Fibroblast of lung (primary cell): ENCODE results near the gene GPR107. TPM values are rescaled to one million over a fixed set of nuclear protein-coding genes. Genes with fewer than 3 reads are reported as not detected.

Source experiments
- DNase-seq, 2 donors: peaks; one replicate each; pipeline versions ENCODE4 v3.0.0 to v3.0.0-alpha.2; 2010; ENCODE audit warnings: low read depth in 2 of 2
- H2AFZ ChIP-seq: 2 replicates; pipeline ENCODE4 v1.5.1; 2012; ENCODE audit warnings: low read length, control low read depth, inconsistent platforms
- H3K27ac ChIP-seq: 2 replicates; pipeline ENCODE4 v1.5.1; 2011; ENCODE audit warnings: low read length, control low read depth; ENCODE audit not compliant: insufficient read depth
- H3K27me3 ChIP-seq: 2 replicates; pipeline ENCODE4 v1.5.1; 2011; ENCODE audit warnings: mild to moderate bottlenecking, low read length; ENCODE audit not compliant: control insufficient read depth, insufficient read depth
- H3K36me3 ChIP-seq: 2 replicates; pipeline ENCODE4 v1.5.1; 2011; ENCODE audit warnings: low read length; ENCODE audit not compliant: control insufficient read depth, insufficient read depth
- H3K4me1 ChIP-seq: 2 replicates; pipeline ENCODE4 v1.5.1; 2011; ENCODE audit warnings: low read length; ENCODE audit not compliant: control insufficient read depth, insufficient read depth; ENCODE audit errors: extremely low read depth
- H3K4me2 ChIP-seq: 2 replicates; pipeline ENCODE4 v1.5.1; 2011; ENCODE audit warnings: low read length, control low read depth; ENCODE audit not compliant: insufficient read depth; ENCODE audit errors: extremely low read depth
- H3K4me3 ChIP-seq, 4 experiments: fragments of 200-600 bp in 1 of 4; sonication (generic) in 1 of 4; replicated peaks in 1 of 4; 2 replicates each; pipeline ENCODE4 v1.5.1; 2011 to 2016; ENCODE audit warnings: low read length in 4 of 4, low read depth in 3 of 4, mild to moderate bottlenecking in 3 of 4, control low read depth in 2 of 4, inconsistent platforms in 1 of 4, mixed read lengths in 1 of 4; ENCODE audit not compliant: insufficient read depth in 1 of 4; ENCODE audit errors: control extremely low read depth in 1 of 4
- H3K79me2 ChIP-seq: 2 replicates; pipeline ENCODE4 v1.5.1; 2012; ENCODE audit warnings: mild to moderate bottlenecking, low read length, inconsistent platforms; ENCODE audit not compliant: control insufficient read depth, insufficient read depth
- H3K9ac ChIP-seq: 2 replicates; pipeline ENCODE4 v1.5.1; 2011; ENCODE audit warnings: mild to moderate bottlenecking, low read length, control low read depth; ENCODE audit not compliant: insufficient read depth
- H3K9me3 ChIP-seq: 2 replicates; pipeline ENCODE4 v1.5.1; 2012; ENCODE audit warnings: low read depth, low read length; ENCODE audit not compliant: control insufficient read depth, insufficient read depth
- H4K20me1 ChIP-seq: 2 replicates; pipeline ENCODE4 v1.5.1; 2011; ENCODE audit warnings: low read length; ENCODE audit not compliant: control insufficient read depth, insufficient read depth; ENCODE audit errors: extremely low read depth
- CTCF ChIP-seq, 2 donors: IDR thresholded peaks in 1 of 2; conservative IDR thresholded peaks in 1 of 2; 1 replicate in 1 of 2; 2 replicates in 1 of 2; pipeline ENCODE4 v1.5.1; 2011 to 2012; ENCODE audit warnings: low read length in 2 of 2, control low read depth in 1 of 2, inconsistent platforms in 1 of 2, low read depth in 1 of 2, mild to moderate bottlenecking in 1 of 2
- EZH2 ChIP-seq: IDR thresholded peaks from 2 replicates; pipeline ENCODE4 v1.5.1; 2012; ENCODE audit warnings: low read length, control low read depth, mild to moderate bottlenecking; ENCODE audit errors: missing control alignments
- polyA plus RNA-seq, 2 donors: library from polyadenylated mRNA; depleted of rRNA in 1 of 2; stranded (reverse) in 1 of 2; unstranded in 1 of 2; fragments of >200 nt; gene quantifications; 2 replicates each; pipeline ENCODE4 v1.2.1, GENCODE V29; 2011 to 2012; ENCODE audit warnings: missing spikeins in 1 of 2
- total RNA-seq: library from RNA; depleted of rRNA; stranded (reverse); fragments of >200 nt; gene quantifications from 2 replicates; pipeline ENCODE4 v1.2.1, GENCODE V29; 2014

GPR107 gene
- total and polyA plus RNA-seq, 2 donors (not counting 1 experiment from before 2014, with no cell fraction given), result 27.6 to 43.5 TPM

GRCh38 chr9:130062750-130063149 lies 9.0 kb downstream of the GPR107 start:
- Histone ChIP-seq H3K4me2 (no peak overlapping the region), H4K20me1 (no peaks in the 10 kb centered on the region), H2AFZ (no peak overlapping the region), H3K79me2 (peaks cover 51% of the 10 kb centered on the region), H3K9me3 (no peaks in the 10 kb centered on the region), H3K4me1 (no peaks in the 10 kb centered on the region), H3K27me3 (no peaks in the 10 kb centered on the region), H3K27ac (no peak overlapping the region), H3K4me3 (no peak overlapping the region), H3K36me3 (no peaks in the 10 kb centered on the region), H3K9ac (no peak overlapping the region)
- no peak for DNase-seq
- TF ChIP-seq CTCF (conservative IDR thresholded peaks at IDR 0.05 in 1 of 2, IDR thresholded peaks at IDR 0.05 in 1 of 2; ENCODE audit: low read depth in 1 of 2, low read length in 2 of 2) (no peak), EZH2 (no peak)

GRCh38 chr9:130064621-130065020 lies 10.9 kb downstream of the GPR107 start:
- Histone ChIP-seq H4K20me1 (no peaks in the 10 kb centered on the region), H3K9ac (no peak overlapping the region)

GRCh38 chr9:130069048-130069447 lies 15.3 kb downstream of the GPR107 start:
- no peaks in the 10 kb centered on the region for H3K36me3 ChIP-seq
- no peak overlapping the region for H3K4me3 ChIP-seq
- H3K27ac ChIP-seq, result no peak overlapping the region
- H3K4me2 ChIP-seq, result no peak overlapping the region
- H3K4me1 ChIP-seq, result no peaks in the 10 kb centered on the region
- no peaks in the 10 kb centered on the region for H4K20me1 ChIP-seq
- H3K9ac ChIP-seq, result no peak overlapping the region
- H3K79me2 ChIP-seq, result peaks cover 39% of the 10 kb centered on the region
- TF ChIP-seq CTCF (conservative IDR thresholded peaks at IDR 0.05 in 1 of 2, IDR thresholded peaks at IDR 0.05 in 1 of 2; ENCODE audit: low read depth in 1 of 2, low read length in 2 of 2) (no peak), EZH2 (no peak)
- H3K27me3 ChIP-seq, result no peaks in the 10 kb centered on the region
- no peaks in the 10 kb centered on the region for H3K9me3 ChIP-seq
- no peak for DNase-seq
- H2AFZ ChIP-seq, result no peak overlapping the region

More at GRCh38 chr9:130064621-130065020, 10.9 kb downstream of the GPR107 start:
- Histone ChIP-seq H3K79me2 (peaks cover 44% of the 10 kb centered on the region), H3K4me3 (no peak overlapping the region), H3K27ac (no peak overlapping the region), H2AFZ (no peak overlapping the region), H3K27me3 (no peaks in the 10 kb centered on the region), H3K36me3 (no peaks in the 10 kb centered on the region), H3K4me2 (no peak overlapping the region), H3K9me3 (no peaks in the 10 kb centered on the region), H3K4me1 (no peaks in the 10 kb centered on the region)
- DNase-seq, result no peak
- TF ChIP-seq EZH2 (no peak), CTCF (conservative IDR thresholded peaks at IDR 0.05 in 1 of 2, IDR thresholded peaks at IDR 0.05 in 1 of 2; ENCODE audit: low read depth in 1 of 2, low read length in 2 of 2) (no peak)
